GM23248 (cell line): ENCODE data around the gene LRP2.
"Not testable (repeated sequence)": the region's sequence is repeated elsewhere in the genome, so short reads cannot be mapped to it uniquely, and the experiment has no call there.

Experiments used
- EZH2 ChIP-seq: fragments of 200-600 bp; sonication (generic); IDR thresholded peaks from 2 replicates; pipeline ENCODE4 v1.6.1; 2018; ENCODE audit warnings: antibody characterized with exemption, mild to moderate bottlenecking; ENCODE audit not compliant: insufficient read depth, poor library complexity, severe bottlenecking
- EZH2phosphoT487 ChIP-seq: fragments of 200-600 bp; sonication (generic); IDR thresholded peaks from 2 replicates; pipeline ENCODE4 v1.6.1; 2018; ENCODE audit warnings: antibody characterized with exemption, moderate library complexity, mild to moderate bottlenecking, low read depth; ENCODE audit not compliant: insufficient read depth

DNA sequence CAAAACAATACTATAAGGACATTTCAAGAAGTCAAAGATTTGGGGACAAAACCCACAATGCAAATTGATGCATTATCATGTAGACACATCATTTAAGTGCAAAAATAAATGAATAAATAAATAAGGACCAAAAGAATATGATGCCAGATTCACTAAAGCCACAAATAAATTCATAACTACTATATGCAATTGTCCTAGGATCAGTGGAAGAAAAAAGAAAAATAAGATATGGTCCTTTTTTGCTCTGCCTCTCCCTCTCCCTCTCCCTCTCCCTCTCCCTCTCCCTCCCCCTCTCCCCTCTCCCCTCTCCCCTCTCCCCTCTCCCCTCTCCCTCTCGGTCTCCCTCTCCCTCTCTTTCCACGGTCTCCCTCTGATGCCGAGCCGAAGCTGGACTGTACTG is 36.4 kb downstream of the LRP2 start:
- not testable (repeated sequence) for TF ChIP-seq EZH2phosphoT487, EZH2
